Daoy (cell line): ENCODE data around the gene RFX6. TPM values are rescaled to one million over a fixed set of nuclear protein-coding genes. Genes with fewer than 3 reads are reported as not detected.
A peak's percentile ranks its signal among the peaks of the same experiment; 100 is the strongest.

Experiments
- DNase-seq: peaks from one replicate; pipeline ENCODE4 v3.0.0-alpha.2; 2015; ENCODE audit warnings: low read depth
- total RNA-seq: library from RNA; depleted of rRNA; stranded (reverse); fragments of >200 nt; shearing (Covaris generic); gene quantifications from 2 replicates; pipeline ENCODE4 v1.2.3, GENCODE V29; 2014

The RFX6 gene
- total RNA-seq, 1 experiment from 2014 or later = not detected

- no peak for DNase-seq
Measured at GRCh38 chr6:116895935-116896334, 18.9 kb downstream of the RFX6 start.

GRCh38 chr6:116902634-116903033 is 25.6 kb downstream of the RFX6 start:
- no peak for DNase-seq

GRCh38 chr6:116922853-116923548 is 46.0 kb downstream of the RFX6 start:
- no peak for DNase-seq

- DNase-seq = no peak
Measured at GRCh38 chr6:116924245-116924644, 47.2 kb downstream of the RFX6 start.

GRCh38 chr6:116925088-116925794 is 48.2 kb downstream of the RFX6 start:
- DNase-seq = no peak

GRCh38 chr6:116928677-116929076 is 51.6 kb downstream of the RFX6 start:
- no peak for DNase-seq

GRCh38 chr6:116929825-116930224 is 52.8 kb downstream of the RFX6 start:
- no peak for DNase-seq

- DNase-seq = no peak
Measured at GRCh38 chr6:116931456-116931855, 54.4 kb downstream of the RFX6 start.

- DNase-seq = no peak
Measured at GRCh38 chr6:116932496-116932895, 55.5 kb downstream of the RFX6 start.

GRCh38 chr6:116933485-116933884 is 56.4 kb downstream of the RFX6 start:
- no peak for DNase-seq

- no peak for DNase-seq
Measured at GRCh38 chr6:116938305-116938704, 61.3 kb downstream of the RFX6 start.

- DNase-seq = no peak
Measured at GRCh38 chr6:116941727-116942126, 64.7 kb downstream of the RFX6 start.

- peak; percentile 66 for DNase-seq
Measured at GRCh38 chr6:116945809-116946208, 68.8 kb downstream of the RFX6 start.

GRCh38 chr6:116948533-116949304 is 71.7 kb downstream of the RFX6 start:
- no peak for DNase-seq

GRCh38 chr6:116949964-116950363 is 72.9 kb downstream of the RFX6 start:
- no peak for DNase-seq

- no peak for DNase-seq
Measured at GRCh38 chr6:116954335-116954734, 77.3 kb downstream of the RFX6 start.

GRCh38 chr6:116954938-116955337 is 77.9 kb downstream of the RFX6 start:
- DNase-seq = no peak

GRCh38 chr6:116955773-116956172 is 78.7 kb downstream of the RFX6 start:
- no peak for DNase-seq

GRCh38 chr6:116963972-116964371 is 86.9 kb downstream of the RFX6 start:
- DNase-seq = no peak

GRCh38 chr6:116966675-116967576 is 89.9 kb downstream of the RFX6 start:
- no peak for DNase-seq

GRCh38 chr6:116969211-116969863 is 92.3 kb downstream of the RFX6 start:
- DNase-seq = peak; percentile 58
